ENCODE data around the gene ADIG. TPM values are rescaled to one million over a fixed set of nuclear protein-coding genes. Genes with fewer than 3 reads are reported as not detected.

The ADIG gene
- total and polyA plus RNA-seq, 2 of the 13 experiments (the other 11 are each of a cell fraction or from before 2014, with no cell fraction given) = 0.15 TPM; not detected in 1

GRCh38 chr20:38585404-38586180, 4.6 kb downstream of the ADIG start (continued):
- 0 out of 2 replicates have a peak, but pooled peaks have one; percentile 48 for TF ChIP-seq RNF2 (conservative IDR thresholded peaks at IDR 0.05; ENCODE audit: low read depth)
- no peak for TF ChIP-seq SMAD9 (CRISPR knock-in tag; IDR thresholded peaks at IDR 0.05)
- peak; percentile 91 for TF ChIP-seq ZNF18 (CRISPR knock-in tag; IDR thresholded peaks at IDR 0.05; ENCODE audit: insufficient replicate concordance)
- peak; percentile 44 for TF ChIP-seq ZNF607 (CRISPR knock-in tag; IDR thresholded peaks at IDR 0.05; ENCODE audit: borderline replicate concordance)
- TF ChIP-seq NFE2L1 (CRISPR knock-in tag; IDR thresholded peaks at IDR 0.05; ENCODE audit: borderline replicate concordance) = peak; percentile 75; the same call in 1 of the 2 replicates
- no peak for TF ChIP-seq RAD51 (IDR thresholded peaks at IDR 0.05; ENCODE audit: borderline replicate concordance)
- TF ChIP-seq TERF1 (CRISPR knock-in tag; IDR thresholded peaks at IDR 0.05) = no peak
- TF ChIP-seq SOX5 (CRISPR knock-in tag; IDR thresholded peaks at IDR 0.05; ENCODE audit: borderline replicate concordance) = peak; percentile 100
- peak; percentile 80 for TF ChIP-seq FOSL2 (CRISPR knock-in tag; IDR thresholded peaks at IDR 0.05)
- peak; percentile 80 for TF ChIP-seq NCOA2 (CRISPR knock-in tag; IDR thresholded peaks at IDR 0.05)
- TF ChIP-seq KDM2A (CRISPR knock-in tag; IDR thresholded peaks at IDR 0.05; ENCODE audit: borderline replicate concordance, low read depth) = peak; percentile 67; the same call in 1 of the 2 replicates
- peak; percentile 93 for TF ChIP-seq ZNF333 (CRISPR knock-in tag; IDR thresholded peaks at IDR 0.05; ENCODE audit: borderline replicate concordance)
- 0 out of 2 replicates have a peak, but pooled peaks have one; percentile 21 for TF ChIP-seq SMARCC2 (IDR thresholded peaks at IDR 0.05)
- TF ChIP-seq ZSCAN25 (CRISPR knock-in tag; IDR thresholded peaks at IDR 0.05) = 0 out of 2 replicates have a peak, but pooled peaks have one; percentile 47
- peak; percentile 57; the same call in 1 of the 2 replicates for TF ChIP-seq AKAP8 (CRISPR knock-in tag; IDR thresholded peaks at IDR 0.05)
- peak; percentile 37; the same call in 1 of the 2 replicates for TF ChIP-seq RAD21 (CRISPR knock-in tag; IDR thresholded peaks at IDR 0.05)
- TF ChIP-seq ZSCAN29 (CRISPR knock-in tag; conservative IDR thresholded peaks at IDR 0.05) = peak; percentile 89
- TF ChIP-seq ZNF644 (CRISPR knock-in tag; IDR thresholded peaks at IDR 0.05; ENCODE audit: low read depth) = peak; percentile 80
- no peak; the same call in 1 of the 2 replicates for TF ChIP-seq KDM5A (IDR thresholded peaks at IDR 0.05; ENCODE audit: borderline replicate concordance, low read length)
- peak; percentile 67 for TF ChIP-seq ZNF567 (CRISPR knock-in tag; IDR thresholded peaks at IDR 0.05; ENCODE audit: borderline replicate concordance)
- TF ChIP-seq PRDM10 (CRISPR knock-in tag; IDR thresholded peaks at IDR 0.05; ENCODE audit: low read depth) = no peak; the same call in 1 of the 2 replicates

All from HepG2 (cell line).